ENCODE measurements around the gene CPLX3. TPM values are rescaled to one million over a fixed set of nuclear protein-coding genes. Genes with fewer than 3 reads are reported as not detected.

The CPLX3 gene
- total RNA-seq, result under 1 TPM in 7 of 8 experiments, not detected in 1; 0.11 to 0.66 (median 0.32) TPM

- ATAC-seq (replicated peaks in 6 of 8), result peak; percentile 48 to 77 (median 71)
- H3K4me3 ChIP-seq, result peak within 1 kb of the TSS in 3 of 5 donors; percentile 3 to 14 (median 9)
- in situ Hi-C loops (cut with MboI; ENCODE audit: low pct_unique_long_range_greater_than_20kb in 2 of 9, low sequenced_read_pairs in 9 of 9, unreplicated experiment in 9 of 9), result no loop called here
- no CpG with 5 or more reads among the region's 44 CpGs for WGBS, 10 experiments
- no peak within 1 kb of the TSS for H3K27ac ChIP-seq
- peaks cover 18 to 26% of the 10 kb centered on the region in 2 donors for H3K4me1 ChIP-seq (replicated peaks in 1 of 2)
These were observed at the start of gene CPLX3 for GRCh38 chr15:74826364-74826819. Gene CPLX3 (plus strand): TSS chr15:74826627. CDS start chr15:74826704, 77 bp downstream.

GRCh38 chr15:74776821-74777768, 49.3 kb upstream of the CPLX3 start:
- in situ Hi-C loops (cut with MboI; ENCODE audit: low pct_unique_long_range_greater_than_20kb in 2 of 9, low sequenced_read_pairs in 9 of 9, unreplicated experiment in 9 of 9), result loop anchor here in 3 of 9 experiments (10.0 kb wide), 2 partner anchors 168 to 178 kb away; partner anchors contain the start of gene RPP25 (in 1 of the 3)
- 0 to 24% (median 14%) methylated on average over 1 to 9 of the region's 13 CpGs; no CpG with 5 or more reads in 5 of the 10 experiments for WGBS, 10 experiments

GRCh38 chr15:74777769-74778598, 48.4 kb upstream of the CPLX3 start:
- WGBS, 10 experiments, result 20 to 92% (median 80%) methylated on average over 1 to 5 of the region's 6 CpGs; no CpG with 5 or more reads in 5 of the 10 experiments
- peak in 3 of 8 experiments; percentile 0 to 2 (median 1) for ATAC-seq (replicated peaks in 6 of 8)
- Histone ChIP-seq H3K4me3 (no peak overlapping the region), H3K4me1 (replicated peaks in 1 of 2) (peaks cover 28 to 42% of the 10 kb centered on the region in 2 donors), H3K27ac (no peak overlapping the region)
- in situ Hi-C loops (cut with MboI; ENCODE audit: low pct_unique_long_range_greater_than_20kb in 2 of 9, low sequenced_read_pairs in 9 of 9, unreplicated experiment in 9 of 9), result loop anchor here in 3 of 9 experiments (10.0 kb wide), 2 partner anchors 167 to 177 kb away; partner anchors contain the start of gene RPP25 (in 1 of the 3)

More at GRCh38 chr15:74776821-74777768, 49.3 kb upstream of the CPLX3 start:
- H3K27ac ChIP-seq, result peak overlapping the region; percentile 14 to 68
- H3K4me1 ChIP-seq (replicated peaks in 1 of 2), result peaks cover 27 to 41% of the 10 kb centered on the region in 2 donors
- ATAC-seq (replicated peaks in 6 of 8), result peak in 4 of 8 experiments; percentile 6 to 81 (median 70)
- H3K4me3 ChIP-seq, result no peak overlapping the region

DNA sequence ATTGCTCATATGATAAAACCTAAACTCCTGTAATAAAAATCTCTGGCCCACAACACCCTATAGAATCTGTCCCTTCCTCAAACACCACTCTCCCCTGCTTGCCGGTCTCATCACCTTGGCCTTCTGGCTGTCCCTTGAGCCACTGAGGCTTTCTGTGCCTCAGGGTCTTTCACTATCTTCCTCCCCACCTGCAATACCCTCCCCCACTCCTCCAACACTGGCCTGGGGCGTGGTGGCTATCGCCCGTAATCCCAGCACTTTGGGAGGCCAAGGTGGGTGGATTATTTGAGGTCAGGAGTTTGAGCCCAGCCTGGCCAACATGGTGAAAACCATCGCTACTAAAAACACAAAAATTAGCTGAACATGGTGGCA, 47.8 kb upstream of the CPLX3 start:
- ATAC-seq (replicated peaks in 6 of 8), result no peak
- peaks cover 29 to 44% of the 10 kb centered on the region in 2 donors for H3K4me1 ChIP-seq (replicated peaks in 1 of 2)
- H3K4me3 ChIP-seq, result no peak overlapping the region
- H3K27ac ChIP-seq, result no peak overlapping the region
- in situ Hi-C loops (cut with MboI; ENCODE audit: low pct_unique_long_range_greater_than_20kb in 2 of 9, low sequenced_read_pairs in 9 of 9, unreplicated experiment in 9 of 9), result loop anchor here in 3 of 9 experiments (10.0 kb wide), 2 partner anchors 166 to 176 kb away; partner anchors contain the start of gene RPP25 (in 1 of the 3)
- 100% methylated on average over 1 to 3 of the region's 5 CpGs; no CpG with 5 or more reads in 5 of the 10 experiments for WGBS, 10 experiments

- no peak for ATAC-seq (replicated peaks in 6 of 8)
- WGBS, 10 experiments, result 74 to 100% (median 88%) methylated on average over 1 to 7 of the region's 7 CpGs
- in situ Hi-C loops (cut with MboI; ENCODE audit: low pct_unique_long_range_greater_than_20kb in 2 of 9, low sequenced_read_pairs in 9 of 9, unreplicated experiment in 9 of 9), result loop anchor here in 3 of 9 experiments (10.0 kb wide), 2 partner anchors 166 to 176 kb away; partner anchors contain the start of gene RPP25 (in 1 of the 3)
These were observed 47.2 kb upstream of the CPLX3 start for GRCh38 chr15:74779162-74779648.

GRCh38 chr15:74780523-74781430, 45.6 kb upstream of the CPLX3 start:
- in situ Hi-C loops (cut with MboI; ENCODE audit: low pct_unique_long_range_greater_than_20kb in 2 of 9, low sequenced_read_pairs in 9 of 9, unreplicated experiment in 9 of 9), result no loop called here
- Histone ChIP-seq H3K27ac (peak overlapping the region in 1 of 2 donors; percentile 34), H3K4me3 (peak overlapping the region; percentile 83 to 100 (median 91)), H3K4me1 (replicated peaks in 1 of 2) (peaks cover 41 to 54% of the 10 kb centered on the region in 2 donors)
- ATAC-seq (replicated peaks in 6 of 8), result no peak
- 40 to 100% (median 66%) methylated on average over 1 to 7 of the region's 16 CpGs; no CpG with 5 or more reads in 3 of the 10 experiments for WGBS, 10 experiments

More at GRCh38 chr15:74779162-74779648, 47.2 kb upstream of the CPLX3 start:
- no peak overlapping the region for H3K27ac ChIP-seq
- peaks cover 34 to 49% of the 10 kb centered on the region in 2 donors for H3K4me1 ChIP-seq (replicated peaks in 1 of 2)
- H3K4me3 ChIP-seq, result no peak overlapping the region

- H3K27ac ChIP-seq, result peak within 1 kb of the TSS; percentile 77 to 80
- in situ Hi-C loops (cut with MboI; ENCODE audit: low pct_unique_long_range_greater_than_20kb in 2 of 9, low sequenced_read_pairs in 9 of 9, unreplicated experiment in 9 of 9), result no loop called here
- H3K4me3 ChIP-seq, result peak within 1 kb of the TSS; percentile 83 to 100 (median 91)
- ATAC-seq (replicated peaks in 6 of 8), result peak; percentile 30 to 86 (median 82)
- peaks cover 39 to 51% of the 10 kb centered on the region in 2 donors for H3K4me1 ChIP-seq (replicated peaks in 1 of 2)
- 0 to 60% (median 3%) methylated on average over 1 to 12 of the region's 74 CpGs; no CpG with 5 or more reads in 3 of the 10 experiments for WGBS, 10 experiments
These were observed 44.8 kb upstream of the CPLX3 start, which contains the start of gene CSK for GRCh38 chr15:74781431-74782258. Gene CSK (plus strand): TSS chr15:74782080. CDS start chr15:74798298, 16,218 bp downstream.

GRCh38 chr15:74782259-74783071, 44.0 kb upstream of the CPLX3 start:
- in situ Hi-C loops (cut with MboI; ENCODE audit: low pct_unique_long_range_greater_than_20kb in 2 of 9, low sequenced_read_pairs in 9 of 9, unreplicated experiment in 9 of 9), result no loop called here
- ATAC-seq (replicated peaks in 6 of 8), result peak in 7 of 8 experiments; percentile 4 to 50 (median 44)
- H3K4me1 ChIP-seq (replicated peaks in 1 of 2), result peaks cover 31 to 47% of the 10 kb centered on the region in 2 donors
- peak overlapping the region; percentile 83 to 100 (median 91) for H3K4me3 ChIP-seq
- 0 to 1% (median 0%) methylated on average over 1 to 12 of the region's 72 CpGs; no CpG with 5 or more reads in 6 of the 10 experiments for WGBS, 10 experiments
- H3K27ac ChIP-seq, result peak overlapping the region; percentile 77 to 80

GRCh38 chr15:74783072-74783807, 43.2 kb upstream of the CPLX3 start:
- peak overlapping the region; percentile 83 to 100 (median 91) for H3K4me3 ChIP-seq
- in situ Hi-C loops (cut with MboI; ENCODE audit: low pct_unique_long_range_greater_than_20kb in 2 of 9, low sequenced_read_pairs in 9 of 9, unreplicated experiment in 9 of 9), result no loop called here
- peak overlapping the region in 1 of 2 donors; percentile 25 for H3K27ac ChIP-seq
- peaks cover 26 to 44% of the 10 kb centered on the region in 2 donors for H3K4me1 ChIP-seq (replicated peaks in 1 of 2)
- WGBS, 10 experiments, result 5 to 27% (median 10%) methylated on average over 2 to 6 of the region's 13 CpGs; no CpG with 5 or more reads in 6 of the 10 experiments
- peak in 7 of 8 experiments; percentile 2 to 17 (median 4) for ATAC-seq (replicated peaks in 6 of 8)

Data from motor neuron (in vitro differentiated cells).